Measurements from ENCODE around the gene GNA12.

The GNA12 gene

DNA sequence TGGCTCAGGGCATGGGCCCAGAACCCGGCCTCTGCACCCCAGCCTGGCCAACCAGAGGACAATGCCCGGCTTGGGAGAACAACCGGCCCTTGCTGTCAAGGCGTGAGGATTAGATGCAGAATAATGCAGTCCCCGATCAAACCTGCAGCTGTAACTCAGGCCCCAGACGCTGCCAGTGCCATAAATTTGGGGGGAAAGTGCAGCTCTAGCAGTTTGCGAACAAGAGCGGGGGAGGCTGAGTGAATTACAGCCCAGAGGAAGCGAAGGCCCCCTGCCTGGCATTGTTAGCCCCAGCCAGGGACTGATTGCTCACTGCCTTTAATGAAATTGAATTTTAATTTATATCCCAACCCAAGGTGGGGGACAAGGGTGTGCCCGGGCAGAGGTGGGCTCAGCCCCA is 38.0 kb upstream of the GNA12 start:
- DNase-seq (ENCODE audit: low read depth, low spot score) = no peak
- H3K9me3 ChIP-seq (ENCODE audit: low read depth, low read length) = no peaks in the 10 kb centered on the region
- no peak overlapping the region for H3K4me3 ChIP-seq
- no peak for TF ChIP-seq POLR2AphosphoS5 (IDR thresholded peaks at IDR 0.05; ENCODE audit: borderline replicate concordance, low read depth, low read length)
- no peak for TF ChIP-seq FOXP2 (optimal IDR thresholded peaks at IDR 0.05; ENCODE audit: control extremely low read depth, extremely low read length, insufficient read depth)
- no peak for TF ChIP-seq EZH2 (IDR thresholded peaks at IDR 0.05)
- no peak overlapping the region for H3K9ac ChIP-seq (ENCODE audit: insufficient read length)
- no peak overlapping the region for H3K27ac ChIP-seq
- H3K36me3 ChIP-seq (ENCODE audit: insufficient read depth, low read length) = no peaks in the 10 kb centered on the region

DNA sequence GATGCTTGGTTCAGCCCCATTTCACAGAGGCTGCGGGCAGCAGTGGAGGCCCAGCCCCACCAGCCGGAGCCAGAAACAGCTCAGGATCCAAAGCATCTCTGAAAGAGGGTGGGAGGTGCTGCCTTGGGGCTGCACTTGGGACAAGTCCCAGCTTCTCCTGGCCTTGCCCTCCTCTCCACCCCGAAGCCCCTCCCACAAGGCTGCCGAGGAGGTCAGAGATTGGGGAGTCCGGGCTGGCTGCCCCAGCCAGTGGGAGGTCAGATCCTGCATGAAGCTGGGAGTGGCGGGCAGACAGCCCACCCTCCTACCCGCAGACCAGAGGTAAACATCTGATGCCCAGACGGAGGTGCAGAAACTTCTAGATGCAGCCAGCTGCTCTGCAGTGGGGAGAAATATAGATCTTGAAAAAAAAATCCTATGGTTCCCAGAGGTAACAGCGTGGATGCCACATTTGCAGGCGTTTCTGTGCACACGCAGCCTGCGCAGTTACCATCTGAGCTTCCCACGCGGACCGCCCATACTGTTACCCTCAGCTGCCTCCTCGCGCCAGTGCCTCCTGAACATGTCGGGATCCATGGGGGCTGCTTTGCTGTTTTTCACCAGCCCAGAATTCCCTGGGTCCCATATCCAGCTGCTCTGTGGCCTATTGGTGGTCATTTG is 36.9 kb upstream of the GNA12 start:
- Histone ChIP-seq H3K9me3 (ENCODE audit: low read depth, low read length) (no peaks in the 10 kb centered on the region), H3K9ac (ENCODE audit: insufficient read length) (no peak overlapping the region), H3K4me3 (no peak overlapping the region), H3K36me3 (ENCODE audit: insufficient read depth, low read length) (no peaks in the 10 kb centered on the region), H3K27ac (no peak overlapping the region)
- DNase-seq (ENCODE audit: low read depth, low spot score) = no peak
- TF ChIP-seq POLR2AphosphoS5 (IDR thresholded peaks at IDR 0.05; ENCODE audit: borderline replicate concordance, low read depth, low read length) (no peak), FOXP2 (optimal IDR thresholded peaks at IDR 0.05; ENCODE audit: control extremely low read depth, extremely low read length, insufficient read depth) (no peak), EZH2 (IDR thresholded peaks at IDR 0.05) (no peak)

DNA sequence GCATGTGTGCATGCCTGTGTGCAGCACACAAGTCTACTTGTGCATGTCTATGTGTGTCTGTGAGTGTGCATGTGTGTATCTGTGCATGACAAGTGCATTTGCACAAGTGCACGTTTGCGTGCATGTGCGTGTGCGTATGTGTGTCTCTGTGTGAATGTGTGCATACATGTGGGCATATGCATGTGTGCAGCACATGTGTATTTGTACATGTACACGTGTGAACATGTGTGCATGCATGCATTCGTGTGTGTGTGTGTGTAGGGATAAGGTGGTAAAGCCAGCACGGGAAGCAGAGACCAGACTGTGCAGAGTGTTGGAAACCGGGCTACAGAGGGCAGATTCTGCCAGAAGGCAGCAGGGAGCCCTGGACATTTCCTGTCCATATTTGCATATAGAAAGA is 35.9 kb upstream of the GNA12 start:
- DNase-seq (ENCODE audit: low read depth, low spot score) = no peak
- TF ChIP-seq EZH2 (IDR thresholded peaks at IDR 0.05) = no peak
- TF ChIP-seq POLR2AphosphoS5 (IDR thresholded peaks at IDR 0.05; ENCODE audit: borderline replicate concordance, low read depth, low read length) = no peak
- no peak for TF ChIP-seq FOXP2 (optimal IDR thresholded peaks at IDR 0.05; ENCODE audit: control extremely low read depth, extremely low read length, insufficient read depth)
- H3K9ac ChIP-seq (ENCODE audit: insufficient read length) = no peak overlapping the region
- H3K4me3 ChIP-seq = no peak overlapping the region
- H3K9me3 ChIP-seq (ENCODE audit: low read depth, low read length) = no peaks in the 10 kb centered on the region
- no peak overlapping the region for H3K27ac ChIP-seq
- H3K36me3 ChIP-seq (ENCODE audit: insufficient read depth, low read length) = no peaks in the 10 kb centered on the region

DNA sequence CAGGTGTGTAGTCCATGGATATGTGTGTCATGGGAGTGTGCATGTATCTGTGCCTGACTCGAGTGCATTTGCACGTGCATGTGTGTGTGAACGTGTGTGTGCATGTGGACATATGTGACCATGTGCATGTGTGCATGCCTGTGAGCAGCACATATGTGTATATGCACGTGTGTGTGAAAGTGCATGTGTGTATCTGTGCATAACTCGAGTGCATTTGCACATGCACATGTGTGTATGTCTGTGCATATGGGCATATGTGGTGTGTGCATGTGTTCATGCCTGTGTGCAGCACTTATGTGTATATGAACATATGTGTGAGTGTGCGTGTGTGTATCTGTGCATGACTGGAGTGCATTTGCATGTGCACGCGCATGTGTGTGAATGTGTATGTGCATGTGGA is 35.2 kb upstream of the GNA12 start:
- no peak overlapping the region for H3K27ac ChIP-seq
- H3K4me3 ChIP-seq = no peak overlapping the region
- H3K36me3 ChIP-seq (ENCODE audit: insufficient read depth, low read length) = no peaks in the 10 kb centered on the region
- no peak for TF ChIP-seq EZH2 (IDR thresholded peaks at IDR 0.05)
- TF ChIP-seq FOXP2 (optimal IDR thresholded peaks at IDR 0.05; ENCODE audit: control extremely low read depth, extremely low read length, insufficient read depth) = no peak
- no peak for TF ChIP-seq POLR2AphosphoS5 (IDR thresholded peaks at IDR 0.05; ENCODE audit: borderline replicate concordance, low read depth, low read length)
- no peaks in the 10 kb centered on the region for H3K9me3 ChIP-seq (ENCODE audit: low read depth, low read length)
- no peak for DNase-seq (ENCODE audit: low read depth, low spot score)
- H3K9ac ChIP-seq (ENCODE audit: insufficient read length) = no peak overlapping the region

DNA sequence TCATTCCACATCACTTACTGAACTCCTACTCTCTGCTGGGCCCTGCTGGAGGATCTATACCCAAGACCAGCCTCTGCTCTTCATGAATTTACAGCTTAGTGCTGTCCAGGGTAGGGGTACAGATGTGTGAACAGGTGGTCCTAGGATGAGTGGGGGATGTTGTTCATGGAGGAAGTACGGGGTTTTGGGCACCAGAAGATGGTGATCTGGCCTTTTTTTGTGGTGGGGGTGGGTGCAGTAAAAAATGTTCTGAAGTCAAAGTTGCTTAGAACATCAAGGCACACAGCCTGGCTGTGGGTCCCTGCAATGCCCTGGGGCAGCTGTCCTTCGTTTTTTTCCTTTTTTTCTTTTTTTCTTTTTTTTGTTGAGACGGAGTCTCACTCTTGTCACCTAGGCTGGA is 34.2 kb upstream of the GNA12 start:
- Histone ChIP-seq H3K27ac (no peak overlapping the region), H3K36me3 (ENCODE audit: insufficient read depth, low read length) (no peaks in the 10 kb centered on the region), H3K4me3 (no peak overlapping the region), H3K9me3 (ENCODE audit: low read depth, low read length) (no peaks in the 10 kb centered on the region), H3K9ac (ENCODE audit: insufficient read length) (no peak overlapping the region)
- TF ChIP-seq FOXP2 (optimal IDR thresholded peaks at IDR 0.05; ENCODE audit: control extremely low read depth, extremely low read length, insufficient read depth) (no peak), EZH2 (IDR thresholded peaks at IDR 0.05) (no peak), POLR2AphosphoS5 (IDR thresholded peaks at IDR 0.05; ENCODE audit: borderline replicate concordance, low read depth, low read length) (no peak)
- DNase-seq (ENCODE audit: low read depth, low spot score) = no peak

DNA sequence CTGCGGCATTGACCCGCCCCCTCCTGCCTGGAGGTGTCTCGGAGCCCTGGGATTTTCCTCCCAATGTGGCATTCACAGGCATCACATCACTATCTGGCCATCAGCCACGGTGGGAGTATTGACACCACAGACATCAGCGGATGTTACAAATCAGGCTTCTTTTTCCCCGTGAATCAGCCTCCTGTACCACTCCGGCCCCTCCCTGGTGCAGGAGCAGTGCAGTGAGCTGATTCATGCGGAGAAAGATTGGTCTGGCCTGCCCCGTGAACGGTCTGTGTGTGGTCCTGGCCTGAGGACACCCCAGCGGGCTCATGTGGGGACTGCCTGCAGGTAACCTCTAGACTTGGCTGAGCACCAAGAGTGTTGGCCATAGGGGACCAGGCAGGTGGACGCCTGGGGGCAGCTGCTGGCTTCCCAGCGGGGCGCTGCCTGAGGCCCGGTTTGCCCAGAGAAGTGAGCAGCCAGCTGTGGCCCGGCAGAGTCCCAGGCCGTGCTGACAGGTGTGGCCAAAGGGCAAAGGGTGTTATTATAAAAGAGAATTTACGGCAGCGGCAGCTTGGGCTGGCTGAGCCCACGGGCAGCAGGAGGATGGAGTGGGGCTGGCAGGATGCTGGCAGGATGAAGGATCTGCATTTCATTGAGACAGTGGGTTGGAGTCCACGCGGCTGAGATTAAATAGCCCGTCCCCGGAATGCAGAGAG is 32.1 kb upstream of the GNA12 start:
- no peak for DNase-seq (ENCODE audit: low read depth, low spot score)
- Histone ChIP-seq H3K9ac (ENCODE audit: insufficient read length) (no peak overlapping the region), H3K4me3 (no peak overlapping the region), H3K36me3 (ENCODE audit: insufficient read depth, low read length) (no peaks in the 10 kb centered on the region), H3K27ac (no peak overlapping the region; the same call in 1 of the 2 replicates), H3K9me3 (ENCODE audit: low read depth, low read length) (no peaks in the 10 kb centered on the region)
- no peak for TF ChIP-seq EZH2 (IDR thresholded peaks at IDR 0.05)
- no peak for TF ChIP-seq POLR2AphosphoS5 (IDR thresholded peaks at IDR 0.05; ENCODE audit: borderline replicate concordance, low read depth, low read length)
- TF ChIP-seq FOXP2 (optimal IDR thresholded peaks at IDR 0.05; ENCODE audit: control extremely low read depth, extremely low read length, insufficient read depth) = no peak

DNA sequence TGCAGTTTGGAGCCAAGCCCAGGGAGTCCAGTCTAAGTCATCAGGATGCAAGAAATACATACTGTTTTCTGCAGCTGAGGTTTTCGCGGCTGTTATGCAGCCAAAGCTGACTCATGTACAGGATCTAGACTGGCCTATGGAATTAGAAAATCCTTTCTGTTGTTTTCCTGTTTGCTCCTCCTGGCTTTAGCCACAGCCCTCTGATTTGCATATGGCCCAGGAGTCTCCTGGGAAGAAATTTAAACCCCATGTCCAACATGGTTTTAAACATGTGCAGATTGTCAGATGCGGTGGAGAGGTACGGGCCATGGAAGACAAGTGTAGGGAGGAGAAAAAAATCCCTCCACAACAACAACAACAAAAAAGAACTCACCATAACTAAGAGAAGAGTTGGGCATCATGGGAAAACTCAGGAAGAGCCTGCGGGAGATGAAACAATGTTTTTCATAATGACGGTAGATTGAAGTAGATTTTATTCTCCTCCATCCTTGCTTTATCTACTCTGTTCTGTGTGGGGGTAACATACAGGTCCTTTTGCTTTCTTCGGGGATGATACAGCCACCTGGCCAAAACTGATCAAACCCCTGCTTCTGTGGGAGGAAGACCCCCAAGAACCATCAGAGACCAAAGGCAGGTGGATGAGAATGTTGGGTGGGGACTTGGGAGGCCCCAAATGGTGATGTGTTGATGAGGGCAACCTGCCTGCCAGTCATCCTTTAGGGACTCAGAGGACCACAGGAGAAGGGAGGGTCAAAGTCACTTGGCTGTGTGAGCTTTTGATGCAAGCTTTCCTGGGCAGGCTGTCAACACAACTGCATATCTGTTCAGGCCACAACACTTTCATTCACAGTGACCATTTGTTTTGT is 29.8 kb upstream of the GNA12 start:
- H3K9me3 ChIP-seq (ENCODE audit: low read depth, low read length) = no peaks in the 10 kb centered on the region
- no peak for DNase-seq (ENCODE audit: low read depth, low spot score)
- no peak overlapping the region for H3K4me3 ChIP-seq
- H3K36me3 ChIP-seq (ENCODE audit: insufficient read depth, low read length) = no peaks in the 10 kb centered on the region
- H3K27ac ChIP-seq = peak overlapping the region; percentile 93
- TF ChIP-seq EZH2 (IDR thresholded peaks at IDR 0.05) = no peak
- peak; percentile 99 for TF ChIP-seq POLR2AphosphoS5 (IDR thresholded peaks at IDR 0.05; ENCODE audit: borderline replicate concordance, low read depth, low read length)
- TF ChIP-seq FOXP2 (optimal IDR thresholded peaks at IDR 0.05; ENCODE audit: control extremely low read depth, extremely low read length, insufficient read depth) = no peak
- peak overlapping the region; percentile 67 for H3K9ac ChIP-seq (ENCODE audit: insufficient read length)

DNA sequence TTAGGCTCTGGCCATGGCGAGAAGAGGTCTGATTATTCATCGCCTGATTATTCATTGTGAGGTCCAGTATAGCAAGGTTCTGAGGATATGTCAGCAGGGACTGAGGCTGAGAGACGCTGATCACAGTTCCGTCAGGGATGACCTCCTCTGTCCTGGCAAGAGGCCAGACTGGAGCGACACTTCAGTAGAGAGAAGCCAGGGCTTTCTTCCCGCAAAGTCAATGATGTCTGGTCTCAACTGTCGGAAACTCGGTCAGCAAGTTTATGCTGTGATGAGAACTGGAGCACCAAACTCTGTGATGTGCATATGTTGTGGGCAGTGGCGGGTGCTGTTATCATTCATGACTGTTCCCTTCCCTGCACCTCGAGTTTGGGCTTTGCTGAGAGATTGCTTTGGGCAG is 29.0 kb upstream of the GNA12 start:
- DNase-seq (ENCODE audit: low read depth, low spot score) = no peak
- no peaks in the 10 kb centered on the region for H3K36me3 ChIP-seq (ENCODE audit: insufficient read depth, low read length)
- TF ChIP-seq FOXP2 (optimal IDR thresholded peaks at IDR 0.05; ENCODE audit: control extremely low read depth, extremely low read length, insufficient read depth) = no peak
- no peak for TF ChIP-seq POLR2AphosphoS5 (IDR thresholded peaks at IDR 0.05; ENCODE audit: borderline replicate concordance, low read depth, low read length)
- TF ChIP-seq EZH2 (IDR thresholded peaks at IDR 0.05) = no peak
- H3K4me3 ChIP-seq = no peak overlapping the region
- H3K9me3 ChIP-seq (ENCODE audit: low read depth, low read length) = no peaks in the 10 kb centered on the region
- H3K27ac ChIP-seq = peak overlapping the region; percentile 93
- no peak overlapping the region for H3K9ac ChIP-seq (ENCODE audit: insufficient read length)

Measured in SK-N-MC (cell line).